IMR-90 (cell line): Measurements from ENCODE around the gene GJC1. TPM values are rescaled to one million over a fixed set of nuclear protein-coding genes. Genes with fewer than 3 reads are reported as not detected.

Experiments used
- ATAC-seq: fragments of 200-7000 bp; cut with Tn5 transposase; 2 replicates; pipeline ENCODE4 v1.9.1; 2020; ENCODE audit warnings: low read depth, mild to moderate bottlenecking, moderate library complexity
- BruUV-seq: library from RNA; stranded (reverse); fragments of 400-500 nt; replicated peaks from 2 replicates; lab custom pipeline; 2021; lab: Mats Ljungman, UMichigan
- CTCF ChIA-PET: fragments of 300-600 bp; formaldehyde crosslinking; extraction: SDS; loops from one replicate; lab custom pipeline; 2021; ENCODE audit warnings: antibody characterized with exemption; lab: Yijun Ruan, JAX
- POLR2A ChIA-PET: fragments of 300-600 bp; sonication (Branson Sonifier 250); formaldehyde crosslinking; loops from one replicate; lab custom pipeline; 2022; ENCODE audit warnings: antibody characterized with exemption; ENCODE audit not compliant: unreplicated experiment; lab: Charles Lee
- DNase-seq: peaks from one replicate; pipeline ENCODE4 v3.0.0; 2013
- H2AFZ ChIP-seq: replicated peaks from 2 replicates; pipeline ENCODE3; 2013; ENCODE audit warnings: low read length, mild to moderate bottlenecking; ENCODE audit not compliant: poor library complexity
- H2AK5ac ChIP-seq: 2 replicates; pipeline ENCODE4 v1.6.1; 2013; ENCODE audit warnings: low read depth, low read length, inconsistent platforms
- H2AK9ac ChIP-seq: replicated peaks from 2 replicates; pipeline ENCODE3; 2013; ENCODE audit warnings: mild to moderate bottlenecking, low read depth, low read length, moderate library complexity; ENCODE audit not compliant: poor library complexity
- H2BK120ac ChIP-seq: 2 replicates; pipeline ENCODE4 v1.6.1; 2013; ENCODE audit warnings: low read depth, low read length, inconsistent platforms
- H2BK15ac ChIP-seq: 3 replicates; pipeline ENCODE4 v1.6.1; 2013; ENCODE audit warnings: low read depth, low read length, inconsistent platforms
- H2BK20ac ChIP-seq: 2 replicates; pipeline ENCODE4 v1.6.1; 2013; ENCODE audit warnings: low read depth, mild to moderate bottlenecking, inconsistent platforms, low read length, moderate library complexity
- H2BK5ac ChIP-seq: 2 replicates; pipeline ENCODE4 v1.6.1; 2013; ENCODE audit warnings: mild to moderate bottlenecking, low read depth, low read length, inconsistent platforms; ENCODE audit not compliant: poor library complexity, severe bottlenecking
- H3K14ac ChIP-seq: replicated peaks from 2 replicates; pipeline ENCODE4 v1.6.1; 2013; ENCODE audit warnings: low read depth, low read length, inconsistent platforms
- H3K18ac ChIP-seq: 2 replicates; pipeline ENCODE4 v1.6.1; 2013; ENCODE audit warnings: low read depth, low read length, control low read depth
- H3K23ac ChIP-seq: 2 replicates; pipeline ENCODE4 v1.6.1; 2013; ENCODE audit warnings: low read depth, low read length, inconsistent platforms
- H3K27ac ChIP-seq: 2 replicates; pipeline ENCODE4 v1.5.1; 2013; ENCODE audit warnings: mild to moderate bottlenecking, control low read depth, low read length; ENCODE audit not compliant: insufficient read depth
- H3K27me3 ChIP-seq: 2 replicates; pipeline ENCODE4 v1.6.1; 2013; ENCODE audit warnings: low read length; ENCODE audit not compliant: control insufficient read depth, insufficient read depth
- H3K36me3 ChIP-seq: 2 replicates; pipeline ENCODE4 v1.6.1; 2013; ENCODE audit warnings: low read length, mixed read lengths; ENCODE audit not compliant: control insufficient read depth, insufficient read depth
- H3K4ac ChIP-seq: 2 replicates; pipeline ENCODE4 v1.6.1; 2013; ENCODE audit warnings: low read depth, low read length, inconsistent platforms
- H3K4me1 ChIP-seq: 2 replicates; pipeline ENCODE4 v1.6.1; 2013; ENCODE audit warnings: low read length, mixed read lengths; ENCODE audit not compliant: control insufficient read depth, insufficient read depth
- H3K4me2 ChIP-seq: 2 replicates; pipeline ENCODE4 v1.6.1; 2013; ENCODE audit warnings: low read depth, mild to moderate bottlenecking, control low read depth, low read length, moderate library complexity
- H3K4me3 ChIP-seq: 2 replicates; pipeline ENCODE4 v1.5.1; 2013; ENCODE audit warnings: low read depth, mild to moderate bottlenecking, control low read depth, low read length, moderate library complexity; ENCODE audit not compliant: insufficient read depth
- H3K56ac ChIP-seq: 2 replicates; pipeline ENCODE4 v1.6.1; 2013; ENCODE audit warnings: low read length, inconsistent platforms; ENCODE audit not compliant: insufficient read depth; ENCODE audit errors: extremely low read depth
- H3K79me1 ChIP-seq, 2 experiments: 2 replicates each; pipeline ENCODE4 v1.6.1; 2013; ENCODE audit warnings: low read length in 2 of 2, inconsistent platforms in 1 of 2, low read depth in 1 of 2
- H3K9ac ChIP-seq: 2 replicates; pipeline ENCODE4 v1.6.1; 2013; ENCODE audit warnings: low read depth, low read length, control low read depth
- H3K9me1 ChIP-seq: 2 replicates; pipeline ENCODE4 v1.6.1; 2013; ENCODE audit warnings: low read length, inconsistent platforms; ENCODE audit not compliant: insufficient read depth
- H3K9me3 ChIP-seq: 2 replicates; pipeline ENCODE4 v1.6.1; 2013; ENCODE audit warnings: low read length; ENCODE audit not compliant: control insufficient read depth, insufficient read depth
- H4K20me1 ChIP-seq: 2 replicates; pipeline ENCODE4 v1.6.1; 2013; ENCODE audit warnings: low read length, inconsistent platforms; ENCODE audit not compliant: insufficient read depth
- H4K5ac ChIP-seq: 2 replicates; pipeline ENCODE4 v1.6.1; 2013; ENCODE audit warnings: mild to moderate bottlenecking, low read depth, low read length, control low read depth
- H4K8ac ChIP-seq, 2 experiments: 2 replicates each; pipeline ENCODE4 v1.6.1; 2013; ENCODE audit warnings: low read depth in 2 of 2, low read length in 2 of 2, control low read depth in 1 of 2, inconsistent platforms in 1 of 2
- H4K91ac ChIP-seq: 2 replicates; pipeline ENCODE4 v1.6.1; 2013; ENCODE audit warnings: low read depth, low read length, inconsistent platforms; ENCODE audit not compliant: insufficient read depth
- BHLHE40 ChIP-seq: fragments of 150-350 bp; IDR thresholded peaks from 2 replicates; pipeline ENCODE4 v1.6.1; 2016; ENCODE audit warnings: mild to moderate bottlenecking, low read depth, low read length
- CEBPB ChIP-seq: IDR thresholded peaks from 2 replicates; pipeline ENCODE4 v1.6.1; 2012; ENCODE audit warnings: low read depth, low read length, improper control_type of control experiment
- CHD1 ChIP-seq: IDR thresholded peaks from 2 replicates; pipeline ENCODE4 v1.6.1; 2012; ENCODE audit warnings: low read depth, low read length, improper control_type of control experiment
- FOS ChIP-seq: fragments of 150-350 bp; IDR thresholded peaks from 2 replicates; pipeline ENCODE4 v1.6.1; 2016; ENCODE audit warnings: low read depth, low read length
- MAFK ChIP-seq: IDR thresholded peaks from 2 replicates; pipeline ENCODE4 v1.6.1; 2012; ENCODE audit warnings: low read depth, low read length, improper control_type of control experiment
- MAZ ChIP-seq: IDR thresholded peaks from 2 replicates; pipeline ENCODE4 v1.6.1; 2012; ENCODE audit warnings: low read depth, mild to moderate bottlenecking, low read length, improper control_type of control experiment, moderate library complexity, borderline replicate concordance
- MXI1 ChIP-seq: IDR thresholded peaks from 2 replicates; pipeline ENCODE4 v1.6.1; 2012; ENCODE audit warnings: low read depth, mild to moderate bottlenecking, low read length, moderate library complexity, borderline replicate concordance
- NFE2L2 ChIP-seq: fragments of 150-350 bp; IDR thresholded peaks from 2 replicates; pipeline ENCODE4 v1.6.1; 2016; ENCODE audit warnings: low read depth, mild to moderate bottlenecking, low read length
- POLR2A ChIP-seq: IDR thresholded peaks from 2 replicates; pipeline ENCODE4 v1.6.1; 2012; ENCODE audit warnings: mild to moderate bottlenecking, low read depth, low read length
- RAD21 ChIP-seq: IDR thresholded peaks from 2 replicates; pipeline ENCODE4 v1.6.1; 2012; ENCODE audit warnings: low read length, improper control_type of control experiment
- RCOR1 ChIP-seq: IDR thresholded peaks from 2 replicates; pipeline ENCODE4 v1.6.1; 2012; ENCODE audit warnings: mild to moderate bottlenecking, low read length, improper control_type of control experiment; ENCODE audit not compliant: insufficient replicate concordance
- RFX5 ChIP-seq: IDR thresholded peaks from 2 replicates; pipeline ENCODE4 v1.8.0; 2012; ENCODE audit warnings: low read depth, mild to moderate bottlenecking, low read length, moderate library complexity
- WGBS, 2 experiments: methylation state at CpG; one replicate each; pipeline versions ENCODE4 v1.1.5 to v1.1.7; 2013; ENCODE audit warnings: missing lambda C conversion rate in 2 of 2; ENCODE audit not compliant: insufficient read length in 1 of 2; ENCODE audit errors: extremely low coverage in 2 of 2; 5-methylcytosine and 5-hydroxymethylcytosine counted together
- dilution Hi-C: fragments of 300-500 bp; cut with HindIII; formaldehyde crosslinking; loops from one replicate; pipeline ENCODE4 v1.14.3; 2018; ENCODE audit warnings: low sequenced_read_pairs; ENCODE audit not compliant: unreplicated experiment
- in situ Hi-C: fragments of 300-500 bp; cut with MboI; formaldehyde crosslinking; loops from 3 replicates; pipeline ENCODE4 v1.14.3; 2019; ENCODE audit warnings: low sequenced_read_pairs, inconsistent platforms, mixed read lengths
- intact Hi-C: fragments of 100-400 bp; cut with micrococcal nuclease; formaldehyde crosslinking; loops from 2 replicates; pipeline ENCODE4 v1.10.0; 2022
- polyA plus RNA-seq, 3 experiments: library from polyadenylated mRNA; depleted of rRNA; stranded (reverse); fragments of >200 nt; gene quantifications; 2 replicates each; pipeline ENCODE4 v1.2.3, GENCODE V29; 2012; ENCODE audit warnings: low replicate concordance in 1 of 3
- total RNA-seq: library from RNA; depleted of rRNA; stranded (reverse); fragments of >200 nt; gene quantifications from 2 replicates; pipeline ENCODE4 v1.2.3, GENCODE V29; 2012
- TF ChIP-seq, protein P1 (sequence below): fragments of 150-350 bp; IDR thresholded peaks from 2 replicates; pipeline ENCODE4 v1.6.1; 2017; ENCODE audit warnings: mild to moderate bottlenecking, antibody characterized with exemption, low read length, low read depth
- TF ChIP-seq, protein P2 (sequence below): conservative IDR thresholded peaks from 2 replicates; pipeline ENCODE4 v1.5.1; 2012; ENCODE audit warnings: mild to moderate bottlenecking, low read depth, low read length, improper control_type of control experiment
- TF ChIP-seq, protein P3 (sequence below): fragments of 150-350 bp; IDR thresholded peaks from 2 replicates; pipeline ENCODE4 v1.6.1; 2016; ENCODE audit warnings: low read depth, mild to moderate bottlenecking, low read length, moderate library complexity, borderline replicate concordance

GJC1 gene
- total and polyA plus RNA-seq, 2 of the 4 experiments (the other 2 are of a cell fraction) = 23.9 to 69.7 TPM

DNA sequence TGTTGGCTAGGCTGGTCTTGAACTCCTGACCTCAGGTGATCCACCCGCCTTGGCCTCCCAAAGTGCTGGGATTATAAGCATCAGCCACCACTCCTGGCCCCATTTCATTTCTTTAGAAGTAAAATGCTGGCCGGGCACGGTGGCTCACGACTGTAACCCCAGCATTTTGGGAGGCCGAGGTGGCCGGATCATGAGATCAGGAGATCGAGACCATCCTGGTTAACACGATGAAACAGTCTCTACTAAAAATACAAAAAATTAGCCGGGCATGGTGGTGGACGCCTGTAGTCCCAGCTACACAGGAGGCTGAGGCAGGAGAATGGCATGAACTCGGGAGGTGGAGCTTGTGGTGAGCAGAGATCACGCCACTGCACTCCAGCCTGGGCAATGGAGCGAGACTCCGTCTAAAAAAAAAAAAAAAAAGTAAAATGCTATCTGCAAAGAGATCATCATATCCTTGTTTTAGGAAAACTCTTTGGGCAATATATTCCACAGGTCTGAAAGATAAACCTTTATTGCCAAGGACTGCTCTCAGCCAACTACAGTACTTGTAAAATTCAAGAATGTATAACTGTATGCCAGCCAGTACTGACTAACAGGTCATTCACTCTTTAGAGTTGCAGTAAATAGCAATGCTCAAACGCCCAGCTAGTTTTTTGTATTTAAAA lies 3.8 kb downstream of the GJC1 start:
- intact Hi-C loops = no loop called here

More for the DNA sequence above, 3.8 kb downstream of the GJC1 start:
- Histone ChIP-seq H3K9me1 (peaks cover 6% of the 10 kb centered on the region), H3K4me3 (no peak overlapping the region), H2AFZ (no peak overlapping the region), H2AK9ac (no peak overlapping the region), H3K18ac (no peak overlapping the region), H2BK15ac (no peak overlapping the region), H3K4me2 (no peak overlapping the region), H3K79me1 (peaks cover 11 to 34% of the 10 kb centered on the region in 2 experiments), H2BK5ac (no peak overlapping the region), H3K36me3 (no peaks in the 10 kb centered on the region), H3K27ac (no peak overlapping the region), H3K9me3 (no peaks in the 10 kb centered on the region), H4K20me1 (peaks cover 22% of the 10 kb centered on the region; the same call in 1 of the 2 replicates), H3K14ac (no peak overlapping the region), H3K9ac (no peak overlapping the region), H2AK5ac (no peak overlapping the region), H3K27me3 (no peaks in the 10 kb centered on the region), H3K4me1 (peaks cover 5% of the 10 kb centered on the region), H3K4ac (no peak overlapping the region), H2BK20ac (no peak overlapping the region), H4K91ac (no peak overlapping the region), H4K8ac (no peak overlapping the region), H3K23ac (no peak overlapping the region), H4K5ac (no peak overlapping the region), H3K56ac (no peak overlapping the region), H2BK120ac (no peak overlapping the region)
- dilution Hi-C loops (no loop called here), in situ Hi-C loops (loop anchor here (5.0 kb wide), 1 partner anchor 34 kb away; no protein-coding TSS in a partner anchor)
- ChIA-PET CTCF (interaction anchor here (0.7 kb wide), 1 partner anchor 47 kb away, joined by 3 read pairs; no protein-coding TSS in a partner anchor), POLR2A (interaction anchor here (0.6 to 0.7 kb wide), 2 partner anchors 34 to 1225 kb away, joined by 3 to 5 read pairs; no protein-coding TSS in a partner anchor)
- ATAC-seq (no peak), DNase-seq (no peak)
- BruUV-seq = no TSS peak
- 95% methylated on average over 4 of the region's 15 CpGs; no CpG with 5 or more reads in 1 of the 2 experiments for WGBS, 2 experiments
- TF ChIP-seq, protein P1, sequence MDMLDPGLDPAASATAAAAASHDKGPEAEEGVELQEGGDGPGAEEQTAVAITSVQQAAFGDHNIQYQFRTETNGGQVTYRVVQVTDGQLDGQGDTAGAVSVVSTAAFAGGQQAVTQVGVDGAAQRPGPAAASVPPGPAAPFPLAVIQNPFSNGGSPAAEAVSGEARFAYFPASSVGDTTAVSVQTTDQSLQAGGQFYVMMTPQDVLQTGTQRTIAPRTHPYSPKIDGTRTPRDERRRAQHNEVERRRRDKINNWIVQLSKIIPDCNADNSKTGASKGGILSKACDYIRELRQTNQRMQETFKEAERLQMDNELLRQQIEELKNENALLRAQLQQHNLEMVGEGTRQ = no peak
- TF ChIP-seq MAFK = no peak
- TF ChIP-seq RCOR1 = no peak
- no peak for TF ChIP-seq MXI1
- TF ChIP-seq, protein P2, sequence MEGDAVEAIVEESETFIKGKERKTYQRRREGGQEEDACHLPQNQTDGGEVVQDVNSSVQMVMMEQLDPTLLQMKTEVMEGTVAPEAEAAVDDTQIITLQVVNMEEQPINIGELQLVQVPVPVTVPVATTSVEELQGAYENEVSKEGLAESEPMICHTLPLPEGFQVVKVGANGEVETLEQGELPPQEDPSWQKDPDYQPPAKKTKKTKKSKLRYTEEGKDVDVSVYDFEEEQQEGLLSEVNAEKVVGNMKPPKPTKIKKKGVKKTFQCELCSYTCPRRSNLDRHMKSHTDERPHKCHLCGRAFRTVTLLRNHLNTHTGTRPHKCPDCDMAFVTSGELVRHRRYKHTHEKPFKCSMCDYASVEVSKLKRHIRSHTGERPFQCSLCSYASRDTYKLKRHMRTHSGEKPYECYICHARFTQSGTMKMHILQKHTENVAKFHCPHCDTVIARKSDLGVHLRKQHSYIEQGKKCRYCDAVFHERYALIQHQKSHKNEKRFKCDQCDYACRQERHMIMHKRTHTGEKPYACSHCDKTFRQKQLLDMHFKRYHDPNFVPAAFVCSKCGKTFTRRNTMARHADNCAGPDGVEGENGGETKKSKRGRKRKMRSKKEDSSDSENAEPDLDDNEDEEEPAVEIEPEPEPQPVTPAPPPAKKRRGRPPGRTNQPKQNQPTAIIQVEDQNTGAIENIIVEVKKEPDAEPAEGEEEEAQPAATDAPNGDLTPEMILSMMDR = no peak
- TF ChIP-seq BHLHE40 = no peak
- no peak for TF ChIP-seq POLR2A
- no peak for TF ChIP-seq CEBPB
- no peak for TF ChIP-seq NFE2L2
- no peak for TF ChIP-seq CHD1
- no peak for TF ChIP-seq FOS
- TF ChIP-seq RAD21 = no peak
- TF ChIP-seq MAZ = no peak
- TF ChIP-seq, protein P3, sequence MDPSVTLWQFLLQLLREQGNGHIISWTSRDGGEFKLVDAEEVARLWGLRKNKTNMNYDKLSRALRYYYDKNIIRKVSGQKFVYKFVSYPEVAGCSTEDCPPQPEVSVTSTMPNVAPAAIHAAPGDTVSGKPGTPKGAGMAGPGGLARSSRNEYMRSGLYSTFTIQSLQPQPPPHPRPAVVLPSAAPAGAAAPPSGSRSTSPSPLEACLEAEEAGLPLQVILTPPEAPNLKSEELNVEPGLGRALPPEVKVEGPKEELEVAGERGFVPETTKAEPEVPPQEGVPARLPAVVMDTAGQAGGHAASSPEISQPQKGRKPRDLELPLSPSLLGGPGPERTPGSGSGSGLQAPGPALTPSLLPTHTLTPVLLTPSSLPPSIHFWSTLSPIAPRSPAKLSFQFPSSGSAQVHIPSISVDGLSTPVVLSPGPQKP = no peak
- TF ChIP-seq RFX5 = no peak
